Measurements from ENCODE around the gene VDAC1.

GRCh38 chr5:134001938-134002731 is 2.6 kb downstream of the VDAC1 start:
- TF ChIP-seq CTCF (IDR thresholded peaks at IDR 0.05) (no peak), POLR2A (IDR thresholded peaks at IDR 0.05; ENCODE audit: low read depth) (no peak), POLR2AphosphoS5 (IDR thresholded peaks at IDR 0.05) (no peak)
